HL-60/S4 (cell line): Measurements from ENCODE around the gene TMSB15C.

Experiments used
- in situ Hi-C: fragments of 300-500 bp; cut with MboI; formaldehyde crosslinking; loops from 2 replicates; pipeline ENCODE4 v1.14.3; 2022; ENCODE audit warnings: low sequenced_read_pairs

Gene TMSB15C

DNA sequence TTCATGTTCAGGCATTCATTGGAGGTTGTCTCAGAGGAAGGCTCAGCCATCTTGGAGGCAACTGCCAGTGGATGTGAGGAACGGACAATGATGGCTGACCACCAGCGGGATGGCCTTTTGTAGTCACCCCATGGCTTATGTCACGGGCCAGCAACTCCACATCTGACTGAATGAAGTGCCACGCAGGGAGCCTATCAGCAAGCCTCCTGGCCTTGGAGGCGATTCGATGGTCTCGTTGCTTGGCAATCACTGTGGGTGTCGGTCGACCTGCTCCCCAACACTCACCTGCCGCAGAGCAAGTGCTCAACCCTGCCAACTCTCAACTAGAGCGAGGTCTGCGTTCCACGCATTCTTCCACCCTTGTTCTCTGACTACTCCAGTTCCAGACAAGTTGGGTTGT lies 28.9 kb downstream of the TMSB15C start:
- in situ Hi-C loops = no loop called here

DNA sequence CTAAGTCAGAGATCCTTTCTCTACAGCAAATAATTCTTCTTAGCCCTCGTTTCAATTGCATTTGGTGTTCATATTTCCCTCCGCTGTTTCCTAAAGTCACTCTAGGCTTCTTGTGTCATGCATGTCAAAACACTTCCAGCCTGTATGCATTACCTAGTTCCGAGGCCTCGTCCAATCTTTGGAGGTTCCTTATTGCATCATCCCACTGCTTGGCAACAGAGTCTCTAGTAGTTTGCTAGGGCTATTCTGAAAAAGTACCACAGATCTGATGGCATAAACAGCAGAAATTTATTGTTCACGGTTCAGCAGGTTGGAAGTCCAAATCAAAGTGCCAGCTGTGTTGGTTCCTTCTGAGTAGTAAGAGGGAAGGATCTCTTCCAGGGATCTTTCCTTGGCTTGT lies 30.4 kb downstream of the TMSB15C start:
- in situ Hi-C loops = no loop called here

DNA sequence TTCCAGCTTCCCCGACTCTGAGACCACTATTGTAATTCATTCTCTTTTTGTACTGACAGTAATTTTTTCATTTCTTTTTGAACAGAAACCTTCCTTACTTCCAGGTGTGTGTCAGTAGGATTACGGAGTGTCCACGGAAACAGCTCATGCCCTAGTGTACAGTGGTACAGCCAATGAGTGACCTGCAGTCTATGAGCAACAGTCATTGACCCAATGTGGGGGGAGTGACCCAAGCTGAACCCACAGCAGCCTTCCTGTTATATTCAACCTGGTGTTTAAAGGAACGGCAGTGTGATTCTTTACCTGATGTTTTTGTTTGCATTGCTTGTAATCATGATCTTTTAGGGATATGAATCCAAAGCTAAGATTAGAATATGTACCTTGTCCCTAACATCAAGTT lies 35.0 kb downstream of the TMSB15C start:
- in situ Hi-C loops = no loop called here

DNA sequence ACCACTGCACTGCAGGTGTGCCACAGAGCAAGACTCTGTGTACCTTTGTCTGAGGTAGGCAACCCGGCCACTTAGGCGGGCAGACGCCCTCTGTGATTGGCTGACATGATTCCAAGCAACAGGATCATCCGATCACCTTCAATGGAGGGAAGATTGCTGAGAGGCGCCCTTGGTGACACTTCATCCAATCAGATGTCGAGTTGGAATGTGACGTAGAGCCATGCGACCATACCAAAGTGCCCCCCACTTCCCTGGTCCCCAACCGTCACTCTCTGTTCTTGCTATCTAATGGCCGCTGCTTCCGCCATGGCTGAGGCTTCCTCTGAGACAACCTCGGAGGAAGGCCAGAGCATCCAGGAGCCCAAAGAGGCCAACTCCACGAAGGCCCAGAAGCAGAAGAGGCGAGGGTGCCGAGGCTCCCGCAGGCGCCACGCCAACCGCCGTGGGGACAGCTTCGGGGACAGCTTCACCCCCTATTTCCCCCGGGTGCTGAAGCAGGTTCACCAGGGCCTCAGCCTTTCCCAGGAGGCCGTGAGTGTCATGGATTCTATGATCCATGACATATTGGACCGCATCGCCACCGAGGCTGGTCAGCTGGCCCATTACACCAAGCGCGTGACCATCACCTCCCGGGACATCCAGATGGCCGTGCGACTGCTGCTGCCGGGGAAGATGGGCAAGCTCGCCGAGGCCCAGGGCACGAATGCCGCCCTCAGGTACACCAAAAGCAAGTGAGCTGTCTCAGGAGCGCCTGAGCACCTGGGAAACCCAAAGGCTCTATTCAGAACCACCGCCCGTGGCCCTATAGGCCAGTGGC lies 36.1 kb downstream of the TMSB15C start, which contains the start of gene H2BW2:
TSS of gene H2BW2 (plus strand) at position 268 of the 817 bp plus-strand sequence. CDS start at position 307, 39 bp downstream.
- in situ Hi-C loops = no loop called here
